A673 (cell line): ENCODE measurements around the gene PTX4.

Experiments
- CTCF ChIP-seq: fragments of 300-800, 200-600 bp; sonication (generic); conservative IDR thresholded peaks from 2 replicates; pipeline ENCODE4 v1.5.1; 2017; ENCODE audit warnings: low read depth, mild to moderate bottlenecking, antibody characterized with exemption, low read length, moderate library complexity, mixed read lengths
- EZH2 ChIP-seq: fragments of 200-600 bp; sonication (generic); IDR thresholded peaks from 2 replicates; pipeline ENCODE4 v1.6.1; 2017; ENCODE audit warnings: borderline replicate concordance, low read depth, mild to moderate bottlenecking, mixed read lengths, antibody characterized with exemption, low read length; ENCODE audit not compliant: poor library complexity, severe bottlenecking

- TF ChIP-seq CTCF (no peak), EZH2 (no peak)
These were observed 5.0 kb upstream of the PTX4 start for GRCh38 chr16:1493746-1494094.
